Measurements from ENCODE around the gene FUT8.

DNA sequence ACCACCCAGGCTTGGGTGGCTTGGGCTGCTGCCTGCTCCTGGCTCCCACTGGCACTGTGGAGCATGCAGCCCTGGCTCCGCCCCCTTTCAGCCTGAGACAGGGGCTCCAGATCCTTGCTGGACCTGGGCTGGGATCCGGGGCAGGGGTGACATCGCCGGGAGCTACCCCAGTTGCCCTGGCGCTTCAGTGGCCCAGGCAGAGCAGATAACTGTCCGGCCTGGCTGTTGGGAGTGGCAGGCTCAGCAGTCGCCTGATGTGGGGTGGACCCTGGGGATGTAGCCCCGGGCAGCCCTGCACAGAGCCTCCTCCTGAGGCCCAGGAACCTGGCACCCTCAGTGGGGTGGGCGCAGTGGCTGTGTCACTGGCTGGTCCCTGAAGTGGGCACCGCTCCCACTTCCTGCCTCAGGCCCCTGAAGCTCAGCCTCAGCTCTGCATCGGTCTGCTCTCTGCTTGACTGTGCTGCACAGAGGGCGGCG is 57.9 kb downstream of the FUT8 start:
- TF ChIP-seq POLR2A (IDR thresholded peaks at IDR 0.05): no peak
- TF ChIP-seq, protein P1, sequence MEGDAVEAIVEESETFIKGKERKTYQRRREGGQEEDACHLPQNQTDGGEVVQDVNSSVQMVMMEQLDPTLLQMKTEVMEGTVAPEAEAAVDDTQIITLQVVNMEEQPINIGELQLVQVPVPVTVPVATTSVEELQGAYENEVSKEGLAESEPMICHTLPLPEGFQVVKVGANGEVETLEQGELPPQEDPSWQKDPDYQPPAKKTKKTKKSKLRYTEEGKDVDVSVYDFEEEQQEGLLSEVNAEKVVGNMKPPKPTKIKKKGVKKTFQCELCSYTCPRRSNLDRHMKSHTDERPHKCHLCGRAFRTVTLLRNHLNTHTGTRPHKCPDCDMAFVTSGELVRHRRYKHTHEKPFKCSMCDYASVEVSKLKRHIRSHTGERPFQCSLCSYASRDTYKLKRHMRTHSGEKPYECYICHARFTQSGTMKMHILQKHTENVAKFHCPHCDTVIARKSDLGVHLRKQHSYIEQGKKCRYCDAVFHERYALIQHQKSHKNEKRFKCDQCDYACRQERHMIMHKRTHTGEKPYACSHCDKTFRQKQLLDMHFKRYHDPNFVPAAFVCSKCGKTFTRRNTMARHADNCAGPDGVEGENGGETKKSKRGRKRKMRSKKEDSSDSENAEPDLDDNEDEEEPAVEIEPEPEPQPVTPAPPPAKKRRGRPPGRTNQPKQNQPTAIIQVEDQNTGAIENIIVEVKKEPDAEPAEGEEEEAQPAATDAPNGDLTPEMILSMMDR (IDR thresholded peaks at IDR 0.05): no peak

All from thyroid gland (tissue), 4 donors.